ENCODE results near the gene CHN2. TPM values are rescaled to one million over a fixed set of nuclear protein-coding genes. Genes with fewer than 3 reads are reported as not detected.

Gene CHN2
- polyA plus RNA-seq, 1 donor from 2014 or later, result 136 TPM

DNA sequence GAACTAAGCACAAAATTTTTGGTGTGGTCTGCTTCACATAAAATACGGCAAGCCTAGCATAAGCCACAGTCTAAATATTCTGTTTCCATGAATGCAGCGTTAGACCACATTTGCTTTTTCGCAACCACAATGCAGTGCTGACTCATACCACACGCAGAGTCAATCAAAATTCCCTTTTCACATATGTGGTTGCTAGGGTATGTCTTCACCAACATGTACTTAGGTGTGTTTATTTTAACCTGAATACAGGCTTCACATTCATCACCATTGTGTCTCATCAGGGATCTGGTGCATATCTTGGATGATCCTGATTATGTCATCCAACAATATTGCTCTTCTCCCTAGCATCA is 90.8 kb downstream of the CHN2 start:
- H3K27me3 ChIP-seq (ENCODE audit: insufficient read depth, low read depth, low read length), result no peaks in the 10 kb centered on the region
- no peak overlapping the region for H3K4me2 ChIP-seq (ENCODE audit: low read length)
- peaks cover 3% of the 10 kb centered on the region for H4K20me1 ChIP-seq (ENCODE audit: insufficient read depth)
- no peaks in the 10 kb centered on the region for H3K36me3 ChIP-seq (ENCODE audit: insufficient read depth, low read length)
- TF ChIP-seq RAD21 (conservative IDR thresholded peaks at IDR 0.05), result no peak
- no peak for TF ChIP-seq SMC3 (conservative IDR thresholded peaks at IDR 0.05; ENCODE audit: poor library complexity)
- TF ChIP-seq TAF1 (IDR thresholded peaks at IDR 0.05; ENCODE audit: low read depth), result no peak
- TF ChIP-seq REST (IDR thresholded peaks at IDR 0.05; ENCODE audit: borderline replicate concordance), result no peak
- no peak for TF ChIP-seq EZH2 (IDR thresholded peaks at IDR 0.05; ENCODE audit: borderline replicate concordance, insufficient read depth, low read length, poor library complexity, severe bottlenecking)
- TF ChIP-seq MXI1 (conservative IDR thresholded peaks at IDR 0.05; ENCODE audit: poor library complexity, severe bottlenecking), result no peak
- no peak for TF ChIP-seq EP300 (conservative IDR thresholded peaks at IDR 0.05; ENCODE audit: poor library complexity, severe bottlenecking)
- no peak for TF ChIP-seq POLR2AphosphoS5 (IDR thresholded peaks at IDR 0.05)
- no peak for TF ChIP-seq CTCF (IDR thresholded peaks at IDR 0.05; ENCODE audit: poor library complexity, severe bottlenecking)
- H3K9me3 ChIP-seq (ENCODE audit: low read length), result no peaks in the 10 kb centered on the region
- H3K4me3 ChIP-seq (ENCODE audit: low read length), result no peak overlapping the region
- H3K9me2 ChIP-seq (ENCODE audit: insufficient read depth, low read length), result no peaks in the 10 kb centered on the region
- H3K9ac ChIP-seq (ENCODE audit: low read length), result no peak overlapping the region
- no peaks in the 10 kb centered on the region for H3F3A ChIP-seq (ENCODE audit: insufficient read depth, low read length, poor library complexity, severe bottlenecking)
- peaks cover 10% of the 10 kb centered on the region for H3K79me2 ChIP-seq (replicated peaks; ENCODE audit: insufficient read depth, low read length)
- no peak overlapping the region for H3K27ac ChIP-seq (ENCODE audit: low read length)
- H2AFZ ChIP-seq (ENCODE audit: low read depth, low read length), result no peak overlapping the region

- H2AFZ ChIP-seq (ENCODE audit: low read depth, low read length), result no peak overlapping the region
- H3K4me2 ChIP-seq (ENCODE audit: low read length), result no peak overlapping the region
- H3K4me3 ChIP-seq (ENCODE audit: low read length), result no peak overlapping the region
Measured at GRCh38 chr7:29285861-29286260, 91.3 kb downstream of the CHN2 start.

More at GRCh38 chr7:29285861-29286260, 91.3 kb downstream of the CHN2 start:
- Histone ChIP-seq H3F3A (ENCODE audit: insufficient read depth, low read length, poor library complexity, severe bottlenecking) (no peaks in the 10 kb centered on the region), H3K9me3 (ENCODE audit: low read length) (no peaks in the 10 kb centered on the region), H3K79me2 (replicated peaks; ENCODE audit: insufficient read depth, low read length) (peaks cover 13% of the 10 kb centered on the region), H3K27ac (ENCODE audit: low read length) (no peak overlapping the region), H4K20me1 (ENCODE audit: insufficient read depth) (peaks cover 3% of the 10 kb centered on the region), H3K27me3 (ENCODE audit: insufficient read depth, low read depth, low read length) (no peaks in the 10 kb centered on the region), H3K36me3 (ENCODE audit: insufficient read depth, low read length) (no peaks in the 10 kb centered on the region), H3K9me2 (ENCODE audit: insufficient read depth, low read length) (no peaks in the 10 kb centered on the region), H3K9ac (ENCODE audit: low read length) (no peak overlapping the region)
- TF ChIP-seq POLR2AphosphoS5 (IDR thresholded peaks at IDR 0.05) (no peak), CTCF (IDR thresholded peaks at IDR 0.05; ENCODE audit: poor library complexity, severe bottlenecking) (no peak), TAF1 (IDR thresholded peaks at IDR 0.05; ENCODE audit: low read depth) (no peak), EP300 (conservative IDR thresholded peaks at IDR 0.05; ENCODE audit: poor library complexity, severe bottlenecking) (no peak), MXI1 (conservative IDR thresholded peaks at IDR 0.05; ENCODE audit: poor library complexity, severe bottlenecking) (no peak), RAD21 (conservative IDR thresholded peaks at IDR 0.05) (no peak), SMC3 (conservative IDR thresholded peaks at IDR 0.05; ENCODE audit: poor library complexity) (no peak), EZH2 (IDR thresholded peaks at IDR 0.05; ENCODE audit: borderline replicate concordance, insufficient read depth, low read length, poor library complexity, severe bottlenecking) (no peak), REST (IDR thresholded peaks at IDR 0.05; ENCODE audit: borderline replicate concordance) (no peak)
